ENCODE results near the gene VEPH1.

Gene VEPH1

GRCh38 chr3:157294491-157294890 is 208.7 kb downstream of the VEPH1 start:
- DNase-seq, result peak in 1 of 3 donors; percentile 9

DNA sequence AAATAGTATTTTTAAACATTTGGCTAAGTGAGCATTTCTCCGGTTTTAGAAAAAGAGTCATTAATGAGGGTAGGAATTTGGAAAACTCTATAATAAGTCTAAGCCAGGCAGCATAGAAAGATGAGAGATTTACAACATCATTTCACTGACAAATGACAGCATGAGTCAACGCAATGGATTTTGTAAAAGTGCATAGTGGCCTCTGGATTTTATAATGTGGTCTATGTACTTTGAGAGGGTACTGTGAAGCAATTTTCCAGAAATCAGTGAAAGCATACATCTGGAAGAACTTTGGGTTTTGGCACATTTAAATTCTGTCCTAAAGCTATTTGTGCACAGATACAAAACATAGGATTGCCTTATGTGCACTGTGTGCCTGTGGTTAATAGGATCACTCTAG is 212.4 kb downstream of the VEPH1 start:
- no peak for DNase-seq

- DNase-seq, result peak in 1 of 3 donors; percentile 10
Measured at GRCh38 chr3:157285966-157286365, 217.2 kb downstream of the VEPH1 start.

DNA sequence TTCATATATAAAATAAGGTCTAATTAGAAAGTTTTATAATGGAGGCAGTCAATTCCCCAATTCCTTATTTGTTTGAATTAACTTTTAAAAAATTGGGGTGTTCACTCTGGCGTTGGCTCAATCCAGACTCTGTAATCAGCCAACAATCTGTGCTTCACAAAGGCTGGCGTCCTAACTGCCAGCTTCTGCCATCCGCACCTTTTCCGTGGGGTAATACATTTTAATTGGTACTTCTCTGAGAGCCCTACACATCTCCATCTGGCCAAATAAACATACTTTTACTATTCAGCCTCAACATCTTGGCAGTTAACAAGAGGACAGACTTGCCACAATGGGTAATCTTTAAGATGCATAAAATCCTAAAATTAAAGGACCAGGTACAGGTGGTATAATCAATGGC is 218.1 kb downstream of the VEPH1 start:
- DNase-seq, result no peak

GRCh38 chr3:157284688-157285087 is 218.5 kb downstream of the VEPH1 start:
- no peak for DNase-seq

DNA sequence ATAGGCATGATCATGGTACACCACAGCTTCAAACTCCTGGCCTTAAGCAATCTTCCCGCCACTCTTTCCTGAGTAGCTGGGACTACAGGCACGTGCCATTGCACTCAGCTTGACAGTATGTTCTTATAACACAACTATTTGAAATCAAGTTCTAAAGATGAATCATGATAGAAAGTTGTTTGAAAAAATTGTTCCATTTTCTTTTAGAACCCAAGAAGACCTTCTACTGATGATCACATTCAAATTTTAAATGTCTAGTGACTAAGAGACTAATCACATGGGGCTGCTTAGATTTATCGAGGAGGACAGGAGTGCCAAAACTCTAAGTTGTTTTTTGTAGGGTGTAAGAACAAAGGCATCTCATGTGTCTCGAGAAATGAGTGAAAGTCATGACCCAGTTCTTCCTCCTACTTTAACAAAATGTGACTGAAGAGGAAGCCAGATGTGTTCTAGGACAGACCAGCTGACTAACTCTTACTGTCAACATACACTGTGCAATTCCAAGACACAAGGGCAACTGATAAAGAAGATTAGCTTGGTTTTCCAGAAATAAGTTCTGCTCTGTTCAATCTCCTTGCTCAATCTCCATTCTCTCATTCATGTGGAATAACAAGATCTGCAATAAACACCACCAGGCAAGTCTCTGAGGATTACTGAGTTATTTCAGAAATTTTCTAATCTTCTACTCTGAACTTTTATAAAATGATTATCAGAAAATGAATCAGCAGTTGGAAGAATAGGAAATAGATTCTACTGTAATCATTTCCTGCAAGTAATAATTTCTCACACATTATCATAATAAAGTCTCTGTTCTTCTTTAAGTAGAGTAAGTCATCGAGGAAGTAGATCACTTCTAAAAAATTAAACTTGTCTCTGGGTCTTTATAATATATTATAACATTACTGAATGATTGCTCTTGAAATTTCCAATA is 220.7 kb downstream of the VEPH1 start:
- DNase-seq, result peak; percentile 40 to 53 (median 40)

- no peak for DNase-seq
Measured at GRCh38 chr3:157280786-157281185, 222.4 kb downstream of the VEPH1 start.

- DNase-seq, result no peak
Measured at GRCh38 chr3:157280354-157280753, 222.9 kb downstream of the VEPH1 start.

DNA sequence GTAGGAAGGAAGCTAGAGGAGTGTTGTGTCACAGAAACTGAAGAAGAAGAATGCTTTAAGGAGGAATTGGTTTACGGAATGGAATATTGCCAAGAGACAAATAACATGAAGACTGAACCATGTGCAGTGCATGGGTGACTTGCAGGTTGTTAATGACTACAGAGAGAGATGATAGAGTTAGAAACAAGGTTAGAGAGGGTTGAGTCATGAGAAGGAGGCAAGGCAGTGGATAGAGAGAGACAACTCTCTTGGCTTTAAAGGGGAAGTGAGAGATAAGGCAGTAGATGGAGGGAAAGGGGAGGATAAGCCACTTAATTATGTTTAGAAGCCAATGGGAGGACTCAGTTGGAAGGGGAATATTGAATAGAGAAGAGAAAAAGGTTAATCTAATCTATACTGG is 224.0 kb downstream of the VEPH1 start:
- peak in 1 of 3 donors; percentile 5 for DNase-seq

- DNase-seq, result no peak
Measured at GRCh38 chr3:157276801-157277200, 226.4 kb downstream of the VEPH1 start.

DNA sequence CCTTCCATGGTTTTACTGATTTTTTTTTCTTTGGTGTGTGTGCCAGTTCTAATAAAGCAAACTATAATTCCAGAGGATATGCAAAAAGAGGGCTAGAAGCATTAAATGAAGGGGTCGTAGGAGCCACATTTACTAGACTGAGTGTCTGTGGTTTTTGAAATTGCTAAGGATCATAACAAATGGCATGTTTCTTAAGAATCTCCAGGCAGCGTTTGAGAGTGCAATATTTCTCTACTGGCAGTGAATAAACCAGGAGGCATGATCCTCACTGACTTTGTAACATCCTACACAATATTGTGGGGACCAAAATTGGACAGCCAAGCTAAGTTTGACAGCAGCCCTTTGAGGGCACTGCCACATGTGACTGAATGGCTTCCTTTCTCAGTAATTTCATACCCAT is 227.4 kb downstream of the VEPH1 start:
- no peak for DNase-seq

- no peak for DNase-seq
Measured at GRCh38 chr3:157274644-157275137, 228.5 kb downstream of the VEPH1 start.

- DNase-seq, result no peak
Measured at GRCh38 chr3:157271283-157271882, 231.8 kb downstream of the VEPH1 start.

- DNase-seq, result no peak
Measured at GRCh38 chr3:157268026-157268425, 235.2 kb downstream of the VEPH1 start.

- DNase-seq, result no peak
Measured at GRCh38 chr3:157265931-157266330, 237.3 kb downstream of the VEPH1 start.

DNA sequence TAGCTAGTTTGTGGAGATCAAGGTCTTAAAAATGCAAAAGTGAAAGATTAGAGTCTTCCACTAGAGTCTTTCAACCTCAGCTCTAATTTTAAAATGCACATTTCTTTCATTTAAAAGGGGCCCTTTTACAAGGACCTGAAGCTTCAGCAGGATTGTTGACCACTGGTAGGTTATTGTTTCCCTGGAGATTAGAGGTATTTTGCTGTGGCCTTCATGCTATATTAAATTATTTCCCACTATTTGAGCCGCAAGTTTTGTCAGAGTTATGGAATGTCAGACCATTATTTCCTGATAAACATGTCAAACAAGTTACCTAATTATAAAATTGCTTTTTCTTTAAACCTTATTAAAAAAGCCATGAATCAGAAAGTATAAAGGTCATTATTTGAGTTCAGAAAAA is 240.2 kb downstream of the VEPH1 start:
- DNase-seq, result no peak

GRCh38 chr3:157261000-157261399 is 242.2 kb downstream of the VEPH1 start:
- DNase-seq, result no peak

GRCh38 chr3:157259825-157260224 is 243.4 kb downstream of the VEPH1 start:
- no peak for DNase-seq

DNA sequence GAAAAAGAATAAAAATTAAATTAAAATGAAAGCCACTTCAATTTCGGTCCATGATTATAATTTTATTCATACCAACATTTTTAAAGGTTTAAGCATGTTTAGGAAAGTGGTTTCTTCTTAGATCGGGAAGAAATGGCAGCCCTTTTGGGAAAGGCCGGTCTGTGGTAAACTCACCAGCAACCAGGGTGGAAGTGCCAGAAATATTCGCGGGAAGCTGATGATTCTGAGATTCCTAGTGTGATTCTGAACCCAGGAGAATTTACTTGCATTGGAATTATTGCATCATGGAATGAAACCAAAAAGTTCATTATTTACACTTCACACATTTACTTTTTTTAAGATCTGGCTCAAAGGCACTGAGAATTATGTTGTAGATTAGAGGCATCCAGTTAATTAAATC is 246.1 kb downstream of the VEPH1 start:
- DNase-seq, result no peak

DNA sequence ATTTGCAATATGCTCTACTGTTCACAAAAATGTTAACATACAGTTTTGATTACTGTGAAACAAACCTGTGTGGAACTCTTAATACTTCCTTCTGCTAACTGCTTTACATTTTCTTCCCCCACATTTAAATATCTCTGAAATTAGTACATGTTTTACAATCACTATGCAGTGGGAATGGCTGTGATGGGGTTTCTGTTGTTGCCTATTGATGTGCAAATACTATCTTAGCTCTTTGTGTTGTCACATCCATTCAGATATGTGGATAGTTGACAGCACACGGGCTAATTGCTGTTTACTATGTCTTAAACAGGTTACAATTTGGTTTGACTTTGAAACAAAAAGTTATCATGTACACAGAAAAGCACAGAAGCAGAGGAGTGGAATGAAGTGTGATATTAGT is 247.4 kb downstream of the VEPH1 start:
- no peak for DNase-seq

GRCh38 chr3:157251685-157252084 is 251.5 kb downstream of the VEPH1 start:
- no peak for DNase-seq

DNA sequence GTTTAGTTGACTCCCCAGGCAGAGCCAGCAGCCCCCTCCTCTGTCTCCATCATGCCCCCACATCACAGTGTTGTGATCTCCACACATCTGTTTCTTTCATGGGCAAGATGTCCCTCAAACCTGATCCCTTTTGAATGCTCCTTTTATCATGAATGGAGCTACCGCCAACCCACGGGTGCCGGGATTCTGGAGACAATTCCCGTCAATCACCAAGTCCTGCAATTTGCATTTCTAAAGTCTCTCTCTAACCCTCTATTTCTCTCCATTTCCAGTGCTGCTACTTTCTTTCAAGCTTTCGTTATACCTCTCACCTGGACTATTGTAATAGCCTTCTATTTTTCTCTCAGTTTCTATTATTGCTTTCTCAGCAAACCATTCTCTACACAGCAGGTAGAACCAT is 253.6 kb downstream of the VEPH1 start:
- DNase-seq, result no peak

DNA sequence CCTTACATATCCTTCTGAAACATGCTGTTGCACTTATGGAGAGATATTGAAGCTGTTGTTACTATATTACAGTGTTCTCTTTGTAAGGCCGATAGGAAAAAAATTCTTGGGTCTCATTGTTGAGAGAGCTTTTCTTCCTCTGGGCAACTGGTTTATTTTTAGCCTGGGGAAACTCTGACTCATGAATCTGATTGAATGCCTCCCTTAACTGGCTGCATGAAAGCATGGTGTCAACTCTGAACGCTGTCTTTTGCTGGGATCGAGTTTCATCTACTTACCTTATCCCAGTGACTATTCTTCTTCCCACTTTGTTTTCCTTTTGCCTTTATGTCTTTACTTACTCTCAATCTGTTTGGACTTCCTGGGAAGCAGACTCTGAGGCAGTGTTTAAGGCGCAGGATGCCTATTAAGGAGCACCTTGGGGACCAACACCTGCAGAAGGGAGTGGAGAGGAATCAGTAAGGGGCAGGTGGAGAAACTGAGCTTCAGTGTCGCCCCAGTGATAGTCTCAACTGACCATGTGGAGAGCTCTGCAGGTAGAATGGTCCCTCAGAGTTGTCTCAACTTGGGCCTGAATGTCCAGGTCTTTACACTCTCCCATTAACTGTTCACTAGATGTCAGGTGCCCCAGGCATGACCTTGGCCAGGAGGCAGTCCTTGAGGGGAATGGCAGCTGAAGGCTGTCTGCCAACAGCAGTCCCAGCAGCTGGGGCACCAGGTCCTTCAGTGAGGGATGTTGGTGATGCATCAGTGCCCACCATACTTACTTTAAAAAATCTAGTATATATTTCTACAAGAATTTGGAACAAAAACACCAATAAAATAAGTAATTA is 254.4 kb downstream of the VEPH1 start:
- DNase-seq, result peak; percentile 44 to 57 (median 54)

All from suppressor macrophage treated with lipopolysaccharide for 1 hour (primary cell).